ENCODE results near the gene BEND7. TPM values are rescaled to one million over a fixed set of nuclear protein-coding genes. Genes with fewer than 3 reads are reported as not detected.

Gene BEND7
- total RNA-seq, 2 donors from 2014 or later: 0.99 TPM; not detected in 1

DNA sequence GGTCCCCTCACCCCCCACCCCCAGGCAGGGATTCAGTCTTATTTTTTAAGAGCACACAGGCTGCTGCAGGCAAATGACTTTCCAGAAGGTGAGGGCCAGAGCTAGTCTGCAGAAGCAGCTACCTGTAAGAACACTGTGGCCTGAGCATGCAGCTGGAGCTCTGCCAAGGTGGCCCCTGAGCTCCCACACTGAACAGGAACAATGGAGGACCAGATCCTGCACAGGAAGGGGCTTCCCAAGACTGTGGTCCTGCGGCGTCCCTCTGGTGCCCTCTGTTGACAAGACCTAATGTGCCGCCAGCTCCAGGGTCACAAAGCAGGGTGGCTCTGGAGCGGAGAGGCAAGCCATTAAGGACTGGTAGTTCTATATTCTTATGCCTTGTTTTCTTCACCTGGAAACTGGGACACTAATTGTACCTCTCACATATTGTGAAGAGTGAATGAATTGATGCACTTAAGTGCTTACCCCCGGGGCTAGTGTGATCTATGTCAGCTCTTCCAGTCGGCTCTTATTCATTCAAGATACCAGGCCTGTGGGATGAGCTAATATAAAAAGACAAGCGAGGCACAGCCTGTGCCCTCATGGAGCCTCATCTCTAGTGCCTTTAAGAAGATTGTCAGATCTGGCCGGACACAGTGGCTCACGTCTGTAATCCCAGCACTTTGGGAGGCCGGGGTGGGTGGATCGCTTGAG is 8.0 kb upstream of the BEND7 start:
- no peak overlapping the region for H3K4me3 Mint-ChIP-seq
- H3K27me3 Mint-ChIP-seq (ENCODE audit: low read depth): peaks cover 45% of the 10 kb centered on the region
- no peaks in the 10 kb centered on the region for H3K36me3 Mint-ChIP-seq (ENCODE audit: insufficient read depth in 2 of 2)
- no peak overlapping the region for H3K27ac Mint-ChIP-seq
- H3K4me1 Mint-ChIP-seq (ENCODE audit: low read depth): no peaks in the 10 kb centered on the region
- DNase-seq: peak; percentile 48 to 53
- no peaks in the 10 kb centered on the region for H3K9me3 Mint-ChIP-seq
- ATAC-seq (replicated peaks in 1 of 2): peak; percentile 70 to 79

DNA sequence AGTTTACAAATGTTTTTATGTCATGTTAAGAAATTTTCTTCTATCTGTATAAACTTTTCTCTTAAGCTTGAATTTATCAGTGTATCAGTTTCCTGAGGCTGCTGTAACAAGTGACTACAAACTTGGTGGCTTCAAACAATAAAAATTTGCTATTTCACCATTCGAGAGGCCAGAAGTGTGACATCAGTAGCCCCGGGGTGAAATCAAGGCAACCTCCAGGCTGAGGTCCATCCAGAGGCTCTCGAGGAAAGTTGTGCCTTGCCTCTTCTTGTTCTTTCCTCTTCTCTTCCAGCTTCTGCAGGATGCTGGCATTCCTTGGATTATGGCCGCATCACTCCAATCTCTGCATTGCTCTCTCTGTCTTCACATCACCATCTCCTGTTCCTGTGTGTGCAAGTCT is 6.5 kb upstream of the BEND7 start:
- no peaks in the 10 kb centered on the region for H3K9me3 Mint-ChIP-seq
- no peaks in the 10 kb centered on the region for H3K36me3 Mint-ChIP-seq (ENCODE audit: insufficient read depth in 2 of 2)
- DNase-seq (no peak), ATAC-seq (replicated peaks in 1 of 2) (no peak)
- H3K4me3 Mint-ChIP-seq: no peak overlapping the region
- no peaks in the 10 kb centered on the region for H3K4me1 Mint-ChIP-seq (ENCODE audit: low read depth)
- no peak overlapping the region for H3K27ac Mint-ChIP-seq
- peaks cover 41% of the 10 kb centered on the region for H3K27me3 Mint-ChIP-seq (ENCODE audit: low read depth)

DNA sequence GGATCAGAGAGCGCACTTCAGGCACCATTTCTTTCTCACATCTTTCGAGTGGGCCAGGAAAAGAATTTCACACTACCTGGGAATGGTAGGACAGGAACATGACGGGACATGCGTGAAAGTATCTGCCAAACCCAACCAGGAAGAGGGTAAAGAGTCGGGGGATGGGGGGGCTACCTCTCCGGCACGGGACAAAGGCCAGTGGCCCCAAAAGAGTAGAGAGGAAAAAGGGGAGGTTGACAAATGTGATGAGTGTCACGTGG is 830 bp upstream of the BEND7 start:
- Mint-ChIP-seq H3K27me3 (ENCODE audit: low read depth) (peaks cover 59% of the 10 kb centered on the region), H3K9me3 (no peaks in the 10 kb centered on the region), H3K27ac (no peak overlapping the region), H3K4me3 (peak overlapping the region; percentile 73 to 76), H3K4me1 (ENCODE audit: low read depth) (peaks cover 6% of the 10 kb centered on the region), H3K36me3 (ENCODE audit: insufficient read depth in 2 of 2) (no peaks in the 10 kb centered on the region)
- no peak for ATAC-seq (replicated peaks in 1 of 2)
- no peak for DNase-seq

DNA sequence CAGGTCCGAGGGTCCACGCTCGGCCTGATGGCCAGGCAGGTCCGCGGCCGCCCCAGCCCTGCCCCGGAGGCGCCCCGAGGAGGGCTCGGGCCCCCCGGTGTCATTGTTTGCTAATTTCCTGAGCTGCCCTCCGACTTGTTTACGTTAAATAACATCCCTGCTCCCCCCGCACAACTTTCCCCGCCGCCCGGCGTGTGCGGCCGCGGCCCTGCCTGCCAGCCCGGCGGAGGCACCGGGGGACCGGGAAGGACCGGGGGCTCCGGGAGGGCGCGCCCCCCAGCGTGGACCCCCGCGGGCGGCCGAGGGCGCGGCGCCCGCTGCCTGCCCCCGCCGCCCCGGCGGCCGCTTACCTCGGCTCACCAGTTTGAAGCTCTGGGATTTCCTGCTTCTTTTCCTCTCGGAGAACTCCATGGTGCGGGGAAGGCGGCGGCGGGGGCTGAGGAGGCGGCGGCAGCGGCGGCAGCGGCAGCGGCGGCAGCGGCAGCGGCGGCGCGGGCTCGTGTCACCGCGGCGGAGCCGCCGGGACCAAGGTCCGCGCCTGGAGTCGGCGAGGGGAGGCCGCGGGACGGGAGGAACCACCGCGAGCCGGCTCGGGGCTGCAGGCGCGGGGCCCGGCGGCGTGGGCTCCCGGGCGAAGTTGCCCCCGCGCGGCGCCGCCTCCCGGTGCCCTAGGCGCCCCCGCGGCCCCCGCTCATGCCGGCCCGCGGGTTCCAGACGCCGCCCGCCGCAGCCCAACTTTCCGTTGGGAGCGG is 515 bp downstream of the BEND7 start:
- H3K27me3 Mint-ChIP-seq (ENCODE audit: low read depth): peaks cover 56% of the 10 kb centered on the region

DNA sequence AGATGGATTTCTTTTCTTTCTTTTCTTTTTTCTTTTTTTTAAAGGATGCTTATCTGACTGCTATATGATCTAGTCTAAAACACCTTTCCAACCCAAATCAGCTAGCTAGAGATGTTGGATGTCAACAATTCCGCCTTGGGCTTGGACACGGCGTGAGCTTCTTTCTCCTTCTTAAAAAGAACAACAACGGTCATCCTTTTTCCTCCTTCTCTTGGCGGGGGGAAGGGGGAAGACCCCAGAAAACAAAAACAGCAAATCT is 1.0 kb downstream of the BEND7 start:
- ATAC-seq (replicated peaks in 1 of 2) (no peak), DNase-seq (no peak)
- Mint-ChIP-seq H3K36me3 (ENCODE audit: insufficient read depth in 2 of 2) (no peaks in the 10 kb centered on the region), H3K27ac (no peak overlapping the region), H3K9me3 (no peaks in the 10 kb centered on the region), H3K4me3 (peak overlapping the region; percentile 53 to 68), H3K4me1 (ENCODE audit: low read depth) (peaks cover 6% of the 10 kb centered on the region), H3K27me3 (ENCODE audit: low read depth) (peaks cover 61% of the 10 kb centered on the region)

More for the DNA sequence above, 515 bp downstream of the BEND7 start:
- ATAC-seq (replicated peaks in 1 of 2) (peak; percentile 6 to 49), DNase-seq (peak; percentile 5 to 10)
- Mint-ChIP-seq H3K9me3 (no peaks in the 10 kb centered on the region), H3K27ac (no peak overlapping the region), H3K36me3 (ENCODE audit: insufficient read depth in 2 of 2) (no peaks in the 10 kb centered on the region), H3K4me1 (ENCODE audit: low read depth) (peaks cover 6% of the 10 kb centered on the region), H3K4me3 (peak overlapping the region; percentile 53 to 68)

DNA sequence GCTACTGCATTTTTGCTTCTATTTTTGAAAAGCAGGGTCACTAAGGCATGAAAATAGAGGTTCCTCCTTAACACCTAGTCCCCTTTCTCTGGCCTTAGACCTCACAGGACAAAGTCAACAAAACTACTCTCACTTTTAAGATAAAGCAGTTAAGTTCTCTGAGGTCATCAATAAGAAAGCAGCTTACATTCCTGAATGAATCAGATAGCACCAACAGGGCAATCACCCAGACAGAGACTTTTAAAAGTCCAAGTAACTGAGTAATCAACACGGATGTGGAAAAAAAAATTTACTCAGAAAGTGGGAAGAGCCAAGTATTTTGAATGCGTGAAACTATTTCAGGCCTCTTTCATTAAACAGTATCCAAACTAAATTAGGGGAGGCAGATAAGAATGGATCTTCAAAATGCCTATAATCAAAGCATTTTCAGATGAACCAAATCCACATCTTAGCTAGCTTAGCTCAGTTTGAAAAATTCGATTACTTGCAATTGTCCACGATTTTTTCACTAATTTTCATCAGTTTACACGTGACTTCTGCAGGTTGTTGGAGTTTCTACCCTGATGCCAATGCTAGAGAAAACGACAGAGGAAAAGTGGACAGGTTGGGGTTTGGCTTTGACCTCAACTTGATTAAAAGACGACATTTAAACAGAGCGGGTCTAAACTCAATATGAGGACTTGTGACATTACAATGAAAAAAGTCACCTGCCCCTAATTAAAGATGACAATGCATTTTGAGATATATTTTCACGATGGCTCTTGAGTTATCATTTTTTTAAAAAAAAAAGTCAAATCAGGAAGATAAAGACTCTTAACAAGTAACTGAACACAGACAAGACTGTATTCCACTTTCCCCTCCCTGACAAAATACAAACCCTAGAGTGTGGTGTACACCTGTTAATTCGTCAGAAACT is 1.6 kb downstream of the BEND7 start:
- H3K9me3 Mint-ChIP-seq: no peaks in the 10 kb centered on the region
- DNase-seq (no peak), ATAC-seq (replicated peaks in 1 of 2) (no peak)
- peaks cover 67% of the 10 kb centered on the region for H3K27me3 Mint-ChIP-seq (ENCODE audit: low read depth)
- H3K4me1 Mint-ChIP-seq (ENCODE audit: low read depth): peaks cover 6% of the 10 kb centered on the region
- no peaks in the 10 kb centered on the region for H3K36me3 Mint-ChIP-seq (ENCODE audit: insufficient read depth in 2 of 2)
- no peak overlapping the region for H3K27ac Mint-ChIP-seq
- peak overlapping the region; percentile 53 to 68 for H3K4me3 Mint-ChIP-seq

DNA sequence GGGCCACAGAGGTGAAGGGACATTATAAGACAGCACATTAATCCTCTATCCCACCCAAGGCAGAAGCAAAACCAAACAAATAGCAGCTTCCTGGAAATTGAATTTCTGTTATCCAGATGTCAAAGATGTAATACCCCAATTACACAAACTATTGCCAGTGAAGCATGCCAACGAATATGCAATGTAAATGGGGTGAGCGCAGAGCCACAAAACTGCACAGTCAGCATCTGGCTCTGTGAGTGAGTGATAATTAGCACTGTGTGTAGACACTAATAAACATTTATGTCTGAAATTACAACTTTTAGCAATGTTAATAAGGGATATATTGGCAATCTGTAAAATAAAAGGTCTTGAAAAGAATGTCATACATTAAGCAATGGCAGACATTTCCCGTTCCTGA is 3.2 kb downstream of the BEND7 start:
- no peak overlapping the region for H3K27ac Mint-ChIP-seq
- peaks cover 74% of the 10 kb centered on the region for H3K27me3 Mint-ChIP-seq (ENCODE audit: low read depth)
- H3K4me3 Mint-ChIP-seq: no peak overlapping the region
- no peaks in the 10 kb centered on the region for H3K36me3 Mint-ChIP-seq (ENCODE audit: insufficient read depth in 2 of 2)
- ATAC-seq (replicated peaks in 1 of 2) (no peak), DNase-seq (no peak)
- peaks cover 6% of the 10 kb centered on the region for H3K4me1 Mint-ChIP-seq (ENCODE audit: low read depth)
- H3K9me3 Mint-ChIP-seq: no peaks in the 10 kb centered on the region

DNA sequence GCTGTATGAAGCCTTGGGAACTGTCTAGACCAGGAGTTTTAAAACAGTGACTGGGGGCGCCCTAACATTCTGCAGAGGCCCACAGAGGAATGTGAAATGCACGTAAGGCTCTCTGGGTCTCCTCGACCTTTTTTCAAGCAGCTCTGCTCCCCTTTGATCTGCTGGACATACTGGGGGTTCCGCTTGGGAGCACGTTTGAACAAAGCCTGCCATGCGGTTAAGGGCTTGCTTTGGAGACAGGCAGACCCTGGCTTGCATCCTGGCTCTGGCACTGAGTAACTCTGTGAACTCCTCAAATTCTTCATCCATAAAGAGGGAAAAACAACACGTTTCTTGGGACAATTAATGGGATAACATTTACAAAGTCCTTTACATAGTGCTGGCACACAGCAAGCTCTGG is 7.8 kb downstream of the BEND7 start:
- no peaks in the 10 kb centered on the region for H3K9me3 Mint-ChIP-seq
- DNase-seq: no peak
- no peak for ATAC-seq (replicated peaks in 1 of 2)
- no peaks in the 10 kb centered on the region for H3K4me1 Mint-ChIP-seq (ENCODE audit: low read depth)
- no peak overlapping the region for H3K4me3 Mint-ChIP-seq
- no peaks in the 10 kb centered on the region for H3K36me3 Mint-ChIP-seq (ENCODE audit: insufficient read depth in 2 of 2)
- H3K27ac Mint-ChIP-seq: no peak overlapping the region
- peaks cover 51% of the 10 kb centered on the region for H3K27me3 Mint-ChIP-seq (ENCODE audit: low read depth)

DNA sequence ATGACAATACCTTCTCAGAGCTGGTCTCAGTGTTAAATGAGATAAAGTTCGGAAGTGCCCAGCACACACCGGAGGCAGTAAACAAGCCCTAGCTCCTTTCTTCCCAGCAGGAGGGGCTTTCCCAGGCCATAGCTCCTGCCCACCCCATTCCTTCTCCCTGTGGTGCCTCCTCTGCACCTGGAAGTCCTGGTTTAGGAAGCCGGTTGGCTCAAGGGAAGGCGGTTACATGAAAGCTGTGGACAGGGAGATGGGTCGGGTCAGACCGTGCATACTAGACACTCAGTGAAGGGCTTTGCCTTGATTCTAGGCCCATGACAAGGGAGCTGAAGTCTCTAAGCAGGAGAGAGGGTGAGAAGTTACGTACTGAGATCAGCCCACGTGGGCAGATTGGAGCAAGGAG is 8.6 kb downstream of the BEND7 start:
- Mint-ChIP-seq H3K27me3 (ENCODE audit: low read depth) (peaks cover 49% of the 10 kb centered on the region), H3K9me3 (no peaks in the 10 kb centered on the region), H3K36me3 (ENCODE audit: insufficient read depth in 2 of 2) (no peaks in the 10 kb centered on the region), H3K4me3 (no peak overlapping the region), H3K4me1 (ENCODE audit: low read depth) (no peaks in the 10 kb centered on the region), H3K27ac (no peak overlapping the region)
- ATAC-seq (replicated peaks in 1 of 2): no peak
- no peak for DNase-seq

DNA sequence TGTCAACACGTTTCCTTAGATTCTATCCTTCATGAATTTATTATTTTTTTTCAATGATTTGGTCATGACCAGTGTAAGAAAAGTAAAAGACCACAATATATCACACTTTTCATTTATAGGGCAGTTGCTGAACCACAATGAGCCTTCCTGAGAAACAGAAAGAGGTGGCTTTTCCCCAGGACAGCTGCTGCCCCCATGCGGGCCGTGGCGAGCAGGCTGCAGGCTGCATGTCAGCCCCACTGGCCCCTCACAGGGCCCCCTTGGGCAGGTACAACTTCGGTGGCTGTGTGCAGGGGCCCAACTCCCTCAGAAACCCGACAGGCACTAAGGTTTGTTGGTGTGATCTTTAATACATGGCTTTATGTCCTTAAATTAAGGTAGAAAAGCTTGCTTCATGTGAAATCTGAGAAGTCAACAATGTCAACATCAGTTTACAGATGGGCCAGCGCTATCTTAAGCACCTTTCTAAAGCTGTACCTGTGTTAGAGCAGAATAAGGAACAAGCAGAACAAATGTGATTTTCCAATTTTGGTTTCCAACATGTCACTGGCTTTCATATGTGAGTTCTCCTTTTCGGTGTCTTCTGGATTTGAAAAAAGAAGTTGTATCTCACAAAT is 10.6 kb downstream of the BEND7 start:
- no peak overlapping the region for H3K4me3 Mint-ChIP-seq
- no peak for ATAC-seq (replicated peaks in 1 of 2)
- no peaks in the 10 kb centered on the region for H3K36me3 Mint-ChIP-seq (ENCODE audit: insufficient read depth in 2 of 2)
- H3K4me1 Mint-ChIP-seq (ENCODE audit: low read depth): no peaks in the 10 kb centered on the region
- no peaks in the 10 kb centered on the region for H3K9me3 Mint-ChIP-seq
- H3K27me3 Mint-ChIP-seq (ENCODE audit: low read depth): peaks cover 42% of the 10 kb centered on the region
- DNase-seq: no peak
- no peak overlapping the region for H3K27ac Mint-ChIP-seq

DNA sequence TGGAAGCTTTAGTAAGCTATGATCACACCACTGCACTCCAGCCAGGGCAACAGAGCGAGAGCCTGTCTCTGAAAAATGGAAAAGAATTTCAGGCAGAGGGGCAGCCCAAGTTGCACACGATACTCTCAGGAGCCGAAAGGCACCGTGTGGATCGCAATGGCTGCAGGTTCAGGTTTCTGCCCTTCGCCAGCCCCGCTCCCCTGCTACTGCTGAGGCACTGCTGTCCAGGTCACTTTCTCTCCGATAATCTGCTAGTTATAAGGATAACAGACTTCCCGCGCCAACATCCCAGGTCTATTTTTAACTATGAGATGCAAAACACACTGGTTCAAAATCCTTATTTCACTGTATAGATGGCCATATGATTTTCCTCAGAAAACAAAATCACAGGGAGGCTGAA is 11.1 kb downstream of the BEND7 start:
- Mint-ChIP-seq H3K9me3 (no peaks in the 10 kb centered on the region), H3K36me3 (ENCODE audit: insufficient read depth in 2 of 2) (no peaks in the 10 kb centered on the region), H3K4me1 (ENCODE audit: low read depth) (no peaks in the 10 kb centered on the region), H3K4me3 (no peak overlapping the region), H3K27ac (no peak overlapping the region), H3K27me3 (ENCODE audit: low read depth) (peaks cover 42% of the 10 kb centered on the region)
- DNase-seq (no peak), ATAC-seq (replicated peaks in 1 of 2) (no peak)

DNA sequence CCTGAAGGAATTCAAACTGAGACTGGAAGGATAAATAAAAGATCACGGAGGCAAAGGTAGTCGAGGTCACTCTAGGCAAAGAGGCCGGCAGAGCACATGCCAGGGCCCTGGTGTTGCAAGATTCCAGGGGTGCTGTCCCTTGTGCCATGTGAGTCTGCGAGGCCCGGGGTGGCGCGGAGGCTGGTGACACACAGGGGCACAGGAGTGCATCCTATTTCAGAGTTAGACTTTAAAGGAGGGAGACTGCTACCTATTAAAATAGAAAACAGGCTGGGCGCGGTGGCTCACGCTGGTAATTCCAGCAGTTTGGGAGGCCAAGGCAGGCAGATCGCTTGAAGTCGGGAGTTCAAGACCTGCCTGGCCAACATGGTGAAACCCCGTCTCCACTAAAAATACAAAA is 12.6 kb downstream of the BEND7 start:
- no peak for ATAC-seq (replicated peaks in 1 of 2)

DNA sequence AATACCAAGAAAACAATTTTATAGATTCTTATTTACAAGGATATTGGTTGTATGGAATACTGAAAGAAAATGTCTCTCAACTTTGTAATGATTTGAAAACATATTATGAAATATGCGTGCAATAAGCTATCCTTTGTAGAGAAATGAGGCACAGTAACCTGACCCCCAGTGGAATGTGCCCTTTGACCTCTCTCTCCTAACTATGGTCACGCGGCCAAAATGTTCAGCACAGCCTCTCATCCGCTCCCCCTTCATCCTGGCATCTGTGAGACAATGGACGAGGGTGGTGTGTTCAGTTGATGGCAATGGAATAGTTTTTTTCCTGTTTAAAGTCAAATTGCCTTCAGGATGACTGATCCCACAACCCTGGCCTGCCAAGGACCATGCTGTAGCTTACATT is 13.3 kb downstream of the BEND7 start:
- no peaks in the 10 kb centered on the region for H3K36me3 Mint-ChIP-seq (ENCODE audit: insufficient read depth in 2 of 2)
- no peaks in the 10 kb centered on the region for H3K9me3 Mint-ChIP-seq
- DNase-seq (no peak), ATAC-seq (replicated peaks in 1 of 2) (no peak)
- H3K27me3 Mint-ChIP-seq (ENCODE audit: low read depth): peaks cover 31% of the 10 kb centered on the region
- no peak overlapping the region for H3K4me3 Mint-ChIP-seq
- H3K4me1 Mint-ChIP-seq (ENCODE audit: low read depth): no peaks in the 10 kb centered on the region
- H3K27ac Mint-ChIP-seq: no peak overlapping the region

More for the DNA sequence above, 12.6 kb downstream of the BEND7 start:
- Mint-ChIP-seq H3K4me3 (no peak overlapping the region), H3K27ac (no peak overlapping the region), H3K27me3 (ENCODE audit: low read depth) (peaks cover 33% of the 10 kb centered on the region), H3K36me3 (ENCODE audit: insufficient read depth in 2 of 2) (no peaks in the 10 kb centered on the region), H3K4me1 (ENCODE audit: low read depth) (no peaks in the 10 kb centered on the region), H3K9me3 (no peaks in the 10 kb centered on the region)
- no peak for DNase-seq

Data from activated T-cell treated with anti-CD3 and anti-CD28 coated beads, Interleukin-2, amount 50 U/mL, for 72 hours (primary cell).